ENCODE results near the gene PKHD1.

DNA sequence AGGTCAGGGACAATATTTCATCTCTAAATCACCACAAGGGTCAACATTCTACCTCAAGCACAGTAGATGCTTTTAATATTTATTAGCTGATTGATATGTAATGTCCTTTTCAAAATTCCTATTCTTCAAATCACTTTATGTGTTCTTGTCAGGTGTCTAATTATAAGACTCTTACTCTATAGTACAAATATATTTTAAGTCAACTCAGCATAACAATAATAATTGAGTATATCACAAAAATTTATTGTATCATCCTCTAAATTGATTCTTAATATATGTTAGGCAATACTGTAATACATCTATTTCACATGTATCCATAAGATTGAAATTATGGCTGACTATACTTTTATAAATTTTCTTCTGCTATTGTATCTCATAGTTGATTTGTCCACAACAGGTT, 423.9 kb downstream of the PKHD1 start:
- TF ChIP-seq, protein P1, sequence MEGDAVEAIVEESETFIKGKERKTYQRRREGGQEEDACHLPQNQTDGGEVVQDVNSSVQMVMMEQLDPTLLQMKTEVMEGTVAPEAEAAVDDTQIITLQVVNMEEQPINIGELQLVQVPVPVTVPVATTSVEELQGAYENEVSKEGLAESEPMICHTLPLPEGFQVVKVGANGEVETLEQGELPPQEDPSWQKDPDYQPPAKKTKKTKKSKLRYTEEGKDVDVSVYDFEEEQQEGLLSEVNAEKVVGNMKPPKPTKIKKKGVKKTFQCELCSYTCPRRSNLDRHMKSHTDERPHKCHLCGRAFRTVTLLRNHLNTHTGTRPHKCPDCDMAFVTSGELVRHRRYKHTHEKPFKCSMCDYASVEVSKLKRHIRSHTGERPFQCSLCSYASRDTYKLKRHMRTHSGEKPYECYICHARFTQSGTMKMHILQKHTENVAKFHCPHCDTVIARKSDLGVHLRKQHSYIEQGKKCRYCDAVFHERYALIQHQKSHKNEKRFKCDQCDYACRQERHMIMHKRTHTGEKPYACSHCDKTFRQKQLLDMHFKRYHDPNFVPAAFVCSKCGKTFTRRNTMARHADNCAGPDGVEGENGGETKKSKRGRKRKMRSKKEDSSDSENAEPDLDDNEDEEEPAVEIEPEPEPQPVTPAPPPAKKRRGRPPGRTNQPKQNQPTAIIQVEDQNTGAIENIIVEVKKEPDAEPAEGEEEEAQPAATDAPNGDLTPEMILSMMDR (IDR thresholded peaks at IDR 0.05; ENCODE audit: low read depth, low read length) = no peak
- no peak for TF ChIP-seq POLR2A (IDR thresholded peaks at IDR 0.05; ENCODE audit: extremely low read depth, insufficient read length)
- TF ChIP-seq, protein P2, sequence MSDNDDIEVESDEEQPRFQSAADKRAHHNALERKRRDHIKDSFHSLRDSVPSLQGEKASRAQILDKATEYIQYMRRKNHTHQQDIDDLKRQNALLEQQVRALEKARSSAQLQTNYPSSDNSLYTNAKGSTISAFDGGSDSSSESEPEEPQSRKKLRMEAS (IDR thresholded peaks at IDR 0.05; ENCODE audit: low read depth, low read length) = no peak
- TF ChIP-seq MYC (IDR thresholded peaks at IDR 0.05; ENCODE audit: low read depth, low read length) = no peak
